ENCODE measurements around the gene GGA1.
A peak's percentile ranks its signal among the peaks of the same experiment; 100 is the strongest.
"Not testable (repeated sequence)": the region's sequence is repeated elsewhere in the genome, so short reads cannot be mapped to it uniquely, and the experiment has no call there.

GGA1 gene

DNA sequence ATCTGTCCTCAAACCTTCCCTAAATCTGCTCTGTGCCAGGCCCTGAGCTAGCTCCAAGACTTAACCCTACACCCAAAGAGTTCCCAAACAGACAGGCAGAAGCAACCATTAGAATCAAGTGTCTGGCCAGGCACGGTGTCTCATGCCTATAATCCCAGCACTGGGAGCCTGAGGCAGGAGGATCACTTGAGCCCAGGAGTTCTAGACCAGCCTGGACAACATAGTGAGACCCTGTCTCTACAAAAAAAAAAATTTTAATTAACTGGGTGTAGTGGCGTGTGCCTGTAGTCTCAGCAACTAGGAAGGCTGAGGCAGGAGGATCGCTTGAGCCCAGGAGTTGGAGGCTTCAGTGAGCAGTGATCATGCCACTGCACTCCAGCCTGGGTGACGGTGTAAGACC is 47.9 kb downstream of the GGA1 start:
- not testable (repeated sequence) for DNase-seq

DNA sequence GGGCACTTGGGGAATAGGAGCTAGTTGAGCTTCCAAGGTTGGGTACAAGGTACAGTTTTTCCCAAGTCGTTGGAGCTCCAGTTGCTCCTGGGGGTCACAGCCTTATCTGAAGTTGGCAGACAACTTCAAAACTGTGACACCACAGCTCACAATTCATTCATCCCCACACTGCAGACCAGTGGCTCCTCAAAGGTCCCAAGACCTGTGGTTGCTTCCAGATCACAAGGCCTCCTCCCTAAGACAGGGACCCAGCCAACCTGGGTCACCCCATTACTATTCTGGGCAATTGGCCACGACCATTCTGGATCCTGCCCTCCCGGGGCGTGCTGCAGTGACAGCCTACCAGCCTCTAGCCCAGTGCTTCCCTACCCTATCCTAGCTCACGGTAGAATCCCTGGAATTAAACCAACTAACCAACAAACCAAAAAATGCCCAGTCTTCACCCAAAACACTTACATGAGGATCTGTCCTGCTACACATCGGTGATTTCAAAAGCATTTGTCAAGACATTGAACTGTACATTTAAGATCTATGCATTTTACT is 49.0 kb downstream of the GGA1 start:
- peak in 1 of 2 experiments; percentile 39 for DNase-seq

DNA sequence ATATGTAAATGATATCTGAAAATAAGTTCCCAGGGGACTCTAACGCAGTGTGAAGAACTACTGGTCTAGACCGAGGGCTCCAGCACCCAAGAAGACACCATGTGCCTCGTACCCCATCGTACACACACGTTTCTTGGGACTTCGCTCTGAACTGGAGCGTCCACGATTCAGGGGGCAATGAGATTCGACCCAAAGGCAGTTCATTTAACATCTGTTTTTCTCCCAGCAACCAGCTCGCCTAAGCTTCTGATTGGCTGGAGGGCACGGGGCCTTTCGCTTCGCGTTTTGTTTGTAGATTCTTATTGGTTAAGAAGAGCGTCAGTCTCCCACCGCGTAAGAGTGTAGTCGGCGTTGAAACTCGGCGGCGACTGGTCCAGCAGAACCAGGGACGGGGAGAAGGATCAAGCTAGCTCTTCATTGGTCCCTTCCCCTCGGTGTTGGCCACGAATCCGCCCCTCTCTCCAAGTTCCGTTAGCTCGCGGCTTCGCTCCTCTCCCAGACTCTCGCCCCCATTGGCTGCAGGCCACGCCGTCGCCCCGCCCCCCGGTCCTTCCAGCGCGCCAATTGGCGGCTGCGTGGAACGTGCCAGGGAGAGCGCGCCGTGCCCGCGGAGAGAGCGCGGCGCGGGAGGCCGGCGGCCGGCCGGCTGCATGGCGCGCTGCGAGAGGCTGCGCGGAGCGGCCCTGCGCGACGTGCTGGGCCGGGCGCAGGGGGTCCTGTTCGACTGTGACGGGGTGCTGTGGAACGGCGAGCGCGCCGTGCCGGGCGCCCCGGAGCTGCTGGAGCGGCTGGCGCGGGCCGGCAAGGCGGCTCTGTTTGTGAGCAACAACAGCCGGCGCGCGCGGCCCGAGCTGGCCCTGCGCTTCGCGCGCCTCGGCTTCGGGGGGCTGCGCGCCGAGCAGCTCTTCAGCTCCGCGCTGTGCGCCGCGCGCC is 49.8 kb downstream of the GGA1 start, which contains the start of gene PDXP:
TSS of gene PDXP (plus strand) at position 591 of the 933 bp plus-strand sequence. CDS start at position 651, 60 bp downstream.
- peak; percentile 98 for DNase-seq

DNA sequence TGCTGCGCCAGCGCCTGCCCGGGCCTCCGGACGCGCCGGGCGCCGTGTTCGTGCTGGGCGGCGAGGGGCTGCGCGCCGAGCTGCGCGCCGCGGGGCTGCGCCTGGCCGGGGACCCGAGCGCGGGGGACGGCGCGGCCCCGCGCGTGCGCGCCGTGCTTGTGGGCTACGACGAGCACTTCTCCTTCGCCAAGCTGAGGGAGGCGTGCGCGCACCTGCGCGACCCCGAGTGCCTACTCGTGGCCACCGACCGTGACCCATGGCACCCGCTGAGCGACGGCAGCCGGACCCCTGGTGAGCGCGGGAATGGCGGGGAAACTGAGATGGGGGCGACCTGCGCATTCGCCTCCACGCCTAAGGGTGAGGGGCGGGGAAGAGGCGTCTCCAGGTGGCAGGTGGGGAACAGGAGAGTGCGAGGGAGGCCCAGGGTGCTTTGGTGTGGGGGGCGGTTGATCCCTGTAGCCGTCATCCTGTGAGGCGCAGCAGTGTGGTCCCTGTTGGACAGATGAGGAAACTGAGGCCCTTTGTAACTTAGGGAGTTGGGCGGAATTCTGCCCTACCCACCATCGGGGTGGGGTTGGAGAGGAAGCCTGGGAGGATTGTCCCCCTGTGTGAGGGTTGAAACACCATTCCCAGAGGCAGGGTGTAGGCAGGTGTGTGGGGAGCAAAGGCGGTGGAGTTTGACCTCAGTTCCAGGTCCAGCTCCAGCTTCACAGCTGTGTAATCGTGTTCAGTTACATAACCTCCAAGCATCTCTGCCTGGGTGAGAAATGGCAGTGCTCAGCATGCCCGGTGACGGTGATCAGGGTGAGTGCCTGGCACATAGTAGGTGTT is 50.6 kb downstream of the GGA1 start:
- DNase-seq, result peak in 1 of 2 experiments; percentile 42

DNA sequence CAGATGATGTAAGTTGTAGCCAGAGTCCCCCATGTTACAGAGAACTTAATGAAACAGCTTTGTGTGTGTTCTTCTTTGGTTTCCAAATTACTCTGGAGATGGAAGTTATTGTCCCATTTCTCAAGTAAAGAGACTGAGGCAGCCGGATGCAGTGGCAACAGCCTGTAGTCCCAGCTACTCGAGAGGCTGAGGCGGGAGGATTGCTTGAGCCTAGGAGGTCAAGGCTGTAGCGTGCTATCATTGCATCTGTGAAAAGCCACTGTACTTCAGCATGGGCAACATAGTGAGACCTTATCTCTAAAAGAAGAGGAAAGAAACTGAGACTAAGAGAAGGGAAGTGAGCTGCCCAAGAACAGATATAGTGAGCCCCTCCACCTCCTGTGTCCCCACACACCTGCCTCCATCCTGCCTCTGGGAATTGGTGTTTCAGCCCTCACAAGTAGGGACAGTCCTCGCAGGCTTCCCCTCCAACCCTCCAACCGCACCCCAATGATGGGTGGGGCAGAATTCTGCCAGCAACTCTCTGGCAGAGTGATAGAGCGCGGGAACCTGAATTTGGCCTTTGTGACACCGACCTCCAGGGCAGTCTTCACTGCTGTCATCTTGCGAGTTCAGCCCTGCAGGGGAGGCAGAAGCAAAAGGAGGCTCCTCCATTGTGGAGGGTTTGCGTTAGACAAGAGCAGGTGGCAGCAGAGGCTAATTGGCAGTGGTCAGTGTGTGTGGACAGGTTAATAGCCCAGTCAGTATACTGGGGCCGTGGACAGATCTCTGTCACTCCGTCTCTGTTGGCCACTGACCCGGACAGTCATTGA is 51.5 kb downstream of the GGA1 start:
- no peak for DNase-seq

DNA sequence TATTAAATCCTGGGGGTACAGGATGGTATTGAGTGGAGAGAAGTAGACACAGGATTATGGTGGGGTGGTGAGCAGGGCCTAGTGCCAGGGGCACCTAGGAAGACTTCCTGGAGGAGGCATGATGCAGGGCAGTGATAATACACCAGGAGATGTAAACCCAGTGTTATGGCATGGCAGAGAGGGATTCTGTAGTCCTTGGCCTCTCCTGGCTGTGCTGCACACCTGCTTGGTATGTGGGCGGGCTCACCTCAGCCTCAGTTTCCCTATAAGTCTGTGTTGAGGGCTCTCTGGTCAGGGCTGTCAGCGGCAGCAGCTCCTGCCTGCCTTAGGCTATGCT is 52.0 kb downstream of the GGA1 start:
- DNase-seq, result no peak

DNA sequence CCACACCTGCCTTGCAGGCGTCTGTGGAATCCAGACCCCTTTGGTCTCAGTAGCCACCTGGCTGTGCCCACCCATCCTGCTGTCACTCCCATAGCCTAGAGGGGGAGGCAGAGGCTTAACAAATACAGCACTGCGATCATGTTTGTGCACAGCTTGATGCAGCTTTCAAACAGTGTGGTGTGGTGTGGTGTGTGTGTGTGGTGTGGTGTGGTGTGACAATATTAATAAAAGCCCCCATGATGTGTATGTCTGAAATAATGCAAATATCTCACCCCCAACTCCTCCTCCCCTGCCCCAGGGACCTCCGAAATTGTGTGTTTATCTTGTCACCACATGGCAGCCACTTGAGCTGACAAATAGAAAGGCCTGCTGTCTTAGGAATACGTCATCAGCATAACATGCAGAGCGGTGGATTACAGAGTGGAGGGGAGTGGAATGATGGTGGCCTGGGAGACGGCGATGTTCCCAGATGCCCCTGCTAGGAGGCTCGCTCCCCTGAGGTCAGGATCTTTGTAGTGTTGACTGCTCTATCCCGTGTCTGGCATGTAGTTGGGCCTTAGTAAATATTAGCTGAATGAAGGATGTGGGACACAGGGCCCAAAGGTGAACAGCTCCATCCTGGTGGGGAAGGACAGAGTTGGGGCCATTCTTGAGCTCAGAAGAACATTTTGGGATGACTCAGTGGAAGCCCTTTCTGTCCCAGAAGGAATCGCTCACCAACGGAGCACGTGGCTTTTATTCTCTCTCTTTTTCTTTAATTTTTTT is 52.7 kb downstream of the GGA1 start:
- DNase-seq, result no peak

DNA sequence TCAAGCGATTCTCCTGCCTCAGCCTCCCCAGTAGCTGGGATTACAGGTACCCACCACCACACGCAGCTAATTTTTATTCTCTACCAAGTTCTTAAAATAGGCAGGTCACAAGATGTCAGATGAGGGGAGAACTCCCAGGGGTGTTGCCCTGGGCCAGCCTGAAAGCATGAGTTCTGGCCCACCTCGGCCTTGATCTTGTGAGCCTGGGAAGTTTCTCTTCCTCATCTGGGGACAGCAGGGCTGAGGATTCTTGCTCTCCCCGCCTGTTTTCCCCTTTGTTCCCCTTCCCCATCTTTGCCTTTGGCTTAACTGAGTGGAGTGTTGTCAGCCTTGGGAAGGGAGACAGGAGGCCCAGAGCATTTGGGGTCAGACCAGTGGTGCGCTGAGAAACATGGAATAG is 53.4 kb downstream of the GGA1 start:
- no peak for DNase-seq

DNA sequence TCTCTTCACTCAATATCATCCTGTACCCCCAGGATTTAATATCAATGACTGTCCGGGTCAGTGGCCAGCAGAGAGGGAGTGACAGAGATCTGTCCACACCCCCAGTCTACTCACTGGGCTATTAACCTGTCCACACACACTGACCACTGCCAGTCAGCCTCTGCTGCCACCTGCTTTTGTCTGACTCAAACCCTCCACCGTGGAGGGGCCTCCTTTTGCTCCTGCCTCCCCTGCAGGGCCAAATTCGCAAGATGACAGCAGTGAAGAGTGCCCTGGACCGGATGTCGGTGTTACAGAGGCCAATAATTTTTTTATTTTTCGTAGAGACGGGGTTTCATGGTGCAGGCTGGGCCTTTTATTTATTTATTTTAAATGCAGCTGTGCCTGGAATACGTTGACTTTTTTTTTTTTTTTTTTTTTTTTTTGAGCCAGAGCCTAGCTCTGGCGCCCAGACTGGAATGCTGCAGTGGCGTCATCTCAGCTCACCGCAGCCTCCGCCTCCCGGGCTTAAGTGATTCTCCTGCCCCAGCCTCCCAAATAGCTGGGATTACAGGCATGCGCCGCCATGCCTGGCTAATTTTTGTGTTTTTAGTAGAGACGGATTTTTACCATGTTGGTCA is 55.0 kb downstream of the GGA1 start:
- DNase-seq, result no peak

DNA sequence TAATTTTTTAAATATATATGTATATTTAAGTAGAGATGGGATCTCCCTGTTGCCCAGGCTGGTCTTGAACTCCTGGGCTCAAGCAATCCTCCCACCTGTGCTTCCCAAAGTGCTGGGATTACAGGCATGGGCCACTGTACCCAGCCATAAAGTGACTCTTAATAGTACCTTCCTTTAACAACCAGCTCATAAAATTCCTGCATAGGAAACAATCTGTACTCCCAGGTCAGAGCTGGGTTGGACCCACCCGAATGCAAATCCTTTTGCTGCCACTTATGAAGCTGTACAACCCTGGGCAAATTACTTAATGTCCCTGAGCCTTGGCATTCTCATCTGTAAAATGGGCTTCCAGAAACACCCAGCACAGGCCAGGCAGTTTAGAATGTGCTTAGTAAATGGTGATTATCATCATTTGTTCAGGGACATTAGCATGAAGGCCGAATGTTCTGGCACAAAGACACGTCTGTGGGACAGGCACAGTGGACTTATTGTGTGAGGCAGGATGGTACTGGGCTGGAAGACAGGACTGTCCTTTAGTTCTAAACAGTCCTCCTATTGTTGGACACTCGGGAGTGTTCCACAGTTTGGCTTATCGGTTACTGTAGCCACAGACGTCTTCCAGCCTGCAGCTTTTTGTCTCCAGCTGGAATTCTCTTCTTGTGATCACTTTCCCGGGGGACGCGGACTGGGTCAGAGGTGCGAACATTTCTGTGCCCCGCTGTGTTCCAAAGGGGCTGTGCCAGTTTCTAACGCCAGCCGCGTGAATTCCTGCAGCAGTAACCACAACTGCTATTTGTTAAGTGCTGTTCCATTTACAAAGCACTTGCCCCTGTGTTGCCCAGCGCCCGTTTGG is 55.8 kb downstream of the GGA1 start:
- DNase-seq, result no peak

DNA sequence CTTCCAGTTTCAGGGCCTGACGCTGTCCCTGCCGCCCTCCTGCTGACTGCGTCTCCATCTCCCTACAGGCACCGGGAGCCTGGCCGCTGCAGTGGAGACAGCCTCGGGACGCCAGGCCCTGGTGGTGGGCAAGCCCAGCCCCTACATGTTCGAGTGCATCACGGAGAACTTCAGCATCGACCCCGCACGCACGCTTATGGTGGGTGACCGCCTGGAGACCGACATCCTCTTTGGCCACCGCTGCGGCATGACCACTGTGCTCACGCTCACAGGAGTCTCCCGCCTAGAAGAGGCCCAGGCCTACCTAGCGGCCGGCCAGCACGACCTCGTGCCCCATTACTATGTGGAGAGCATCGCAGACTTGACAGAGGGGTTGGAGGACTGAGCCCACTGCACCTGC is 56.9 kb downstream of the GGA1 start:
- DNase-seq, result no peak

DNA sequence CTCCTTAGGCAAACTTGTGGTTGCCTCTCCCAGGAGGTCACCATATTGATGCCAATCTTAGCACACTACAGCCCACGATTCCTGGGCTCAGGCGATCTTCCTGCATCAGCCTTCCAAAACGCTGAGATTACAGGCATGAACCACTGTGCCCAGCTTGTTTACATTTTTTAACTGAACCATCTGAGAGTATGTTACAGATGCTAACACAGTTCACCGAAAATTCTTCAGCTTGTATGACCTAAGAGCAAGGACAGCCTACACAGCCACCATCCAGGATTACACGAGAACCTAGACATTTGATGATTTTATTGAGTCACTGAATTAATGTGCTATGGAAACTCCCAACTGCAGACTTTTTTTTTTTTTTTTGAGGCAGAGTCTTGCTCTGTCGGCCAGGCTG is 61.0 kb downstream of the GGA1 start:
- DNase-seq, result no peak

DNA sequence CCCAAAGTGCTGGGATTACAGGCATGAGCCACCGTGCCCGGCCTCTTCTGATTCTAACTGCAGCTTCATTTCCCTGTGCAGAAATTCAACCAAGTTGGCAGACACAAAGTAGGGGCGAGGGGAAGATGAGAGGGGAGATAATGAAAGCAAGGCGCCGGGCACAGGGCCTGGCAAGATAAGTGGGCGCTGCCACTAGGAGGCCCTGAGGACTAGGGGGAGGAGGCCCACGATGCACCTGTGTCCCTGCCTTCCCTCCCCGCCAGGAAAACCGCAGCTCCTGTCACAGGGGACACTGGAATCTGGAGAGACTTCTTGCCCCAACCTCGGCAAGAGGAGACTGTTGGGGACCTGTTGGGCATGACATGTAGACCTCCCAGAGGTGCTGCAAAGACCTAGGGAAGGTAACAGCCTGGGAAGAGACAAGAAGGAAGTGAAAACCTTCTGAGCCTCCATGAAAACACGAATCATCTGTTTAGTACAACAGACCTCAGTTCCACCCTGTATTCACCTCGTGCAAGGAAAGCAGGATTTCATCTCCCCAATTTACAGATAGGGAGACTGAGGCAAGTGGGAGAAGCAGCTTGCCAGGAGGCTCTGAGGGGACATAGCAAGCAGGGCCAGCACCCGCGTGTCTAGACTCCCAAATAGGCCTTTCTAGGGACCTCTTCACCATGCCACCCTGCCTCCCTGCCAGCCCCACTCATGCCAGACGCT is 63.7 kb downstream of the GGA1 start:
- no peak for DNase-seq

DNA sequence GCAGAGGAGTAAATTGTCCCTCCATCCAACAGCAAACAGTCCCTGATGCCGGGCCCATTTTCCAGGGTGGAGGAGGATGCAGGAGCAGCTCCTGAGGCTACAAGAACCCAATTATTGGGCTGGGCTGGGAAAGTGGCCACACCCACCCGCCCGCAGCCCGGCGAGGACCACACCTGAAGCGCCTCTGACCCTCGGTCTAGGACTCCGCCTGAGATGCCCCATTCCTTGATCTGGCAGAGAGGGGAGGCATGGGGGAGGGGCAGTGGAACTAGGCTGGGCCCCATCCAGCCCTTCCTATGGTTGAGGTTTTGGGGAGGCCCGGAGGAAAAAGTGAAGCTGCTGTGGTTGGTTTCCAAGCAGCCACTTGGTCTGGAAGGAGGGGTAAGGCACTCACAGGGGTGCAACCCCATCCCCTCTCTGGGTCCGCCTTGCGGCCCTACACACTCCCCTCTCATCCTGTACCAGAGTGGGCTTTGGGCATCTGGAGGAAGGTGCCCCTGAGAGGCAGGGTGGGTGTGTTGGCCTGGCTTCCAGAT is 64.4 kb downstream of the GGA1 start:
- DNase-seq, result no peak

DNA sequence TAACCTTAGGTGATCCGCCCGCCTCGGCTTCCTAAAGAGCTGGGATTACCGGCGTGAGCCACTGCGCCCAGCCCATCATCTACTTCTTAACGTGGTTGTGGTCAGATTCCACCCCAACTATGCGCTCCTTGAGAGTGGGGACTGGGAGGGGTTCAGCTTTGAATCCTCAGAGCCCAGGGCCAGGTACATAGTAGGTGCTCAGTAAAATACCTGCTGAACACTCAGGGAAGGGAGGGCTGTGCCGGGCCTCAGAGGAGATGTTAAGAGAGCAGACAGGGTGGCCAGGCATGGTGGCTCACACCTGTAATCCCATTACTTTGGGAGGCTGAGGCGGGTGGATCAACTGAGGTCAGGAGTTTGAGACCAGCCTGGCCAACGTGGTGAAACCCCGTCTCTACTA is 65.6 kb downstream of the GGA1 start:
- no peak for DNase-seq

DNA sequence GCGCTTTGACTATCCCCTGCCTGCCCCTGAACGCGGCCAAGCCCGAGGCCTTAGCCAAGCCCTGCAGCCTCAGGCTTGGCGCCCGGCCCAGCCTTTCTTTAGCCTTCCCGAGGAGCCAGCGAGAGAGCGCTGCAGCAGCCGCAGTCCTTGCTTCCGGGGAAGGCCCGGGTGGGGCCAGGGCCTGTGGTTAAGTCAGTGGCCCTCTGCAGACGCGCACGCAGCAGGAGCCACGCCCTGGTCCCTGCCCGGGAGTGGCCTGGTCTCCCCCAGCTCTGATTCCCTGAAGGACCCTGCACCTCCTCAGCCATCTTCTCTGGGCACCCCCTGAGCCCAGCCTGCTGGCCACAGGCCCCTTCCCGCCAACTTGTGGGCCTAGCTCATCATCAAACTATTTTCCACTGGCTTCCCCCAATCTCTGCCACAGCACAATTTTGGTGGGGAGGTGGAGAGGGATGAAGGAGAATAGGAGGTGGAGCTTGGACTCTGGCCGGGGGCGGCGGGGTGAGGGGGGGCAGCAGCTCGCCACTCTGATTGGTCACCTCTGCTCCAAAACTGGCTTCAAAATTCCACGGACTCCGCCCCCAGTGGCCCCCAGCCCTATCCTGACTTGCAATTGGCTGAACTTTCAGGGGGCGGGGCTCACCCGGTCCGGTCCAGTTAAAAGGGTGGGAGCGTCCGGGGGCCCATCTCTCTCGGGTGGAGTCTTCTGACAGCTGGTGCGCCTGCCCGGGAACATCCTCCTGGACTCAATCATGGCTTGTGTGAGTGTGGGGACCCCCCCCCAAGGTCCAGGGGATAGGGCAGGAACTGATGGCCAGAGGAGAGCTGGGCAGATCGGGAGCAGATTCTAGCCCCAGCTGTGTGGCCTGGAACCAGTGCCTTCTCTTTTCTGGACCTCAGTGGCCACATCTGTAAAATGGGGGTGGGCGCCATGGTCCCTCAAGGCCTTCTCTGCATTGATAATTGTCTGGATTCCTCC is 66.6 kb downstream of the GGA1 start, which contains the start of gene LGALS1:
TSS of gene LGALS1 (plus strand) at position 686 of the 979 bp plus-strand sequence. CDS start at position 753, 67 bp downstream.
- peak in 1 of 2 experiments; percentile 38 for DNase-seq

DNA sequence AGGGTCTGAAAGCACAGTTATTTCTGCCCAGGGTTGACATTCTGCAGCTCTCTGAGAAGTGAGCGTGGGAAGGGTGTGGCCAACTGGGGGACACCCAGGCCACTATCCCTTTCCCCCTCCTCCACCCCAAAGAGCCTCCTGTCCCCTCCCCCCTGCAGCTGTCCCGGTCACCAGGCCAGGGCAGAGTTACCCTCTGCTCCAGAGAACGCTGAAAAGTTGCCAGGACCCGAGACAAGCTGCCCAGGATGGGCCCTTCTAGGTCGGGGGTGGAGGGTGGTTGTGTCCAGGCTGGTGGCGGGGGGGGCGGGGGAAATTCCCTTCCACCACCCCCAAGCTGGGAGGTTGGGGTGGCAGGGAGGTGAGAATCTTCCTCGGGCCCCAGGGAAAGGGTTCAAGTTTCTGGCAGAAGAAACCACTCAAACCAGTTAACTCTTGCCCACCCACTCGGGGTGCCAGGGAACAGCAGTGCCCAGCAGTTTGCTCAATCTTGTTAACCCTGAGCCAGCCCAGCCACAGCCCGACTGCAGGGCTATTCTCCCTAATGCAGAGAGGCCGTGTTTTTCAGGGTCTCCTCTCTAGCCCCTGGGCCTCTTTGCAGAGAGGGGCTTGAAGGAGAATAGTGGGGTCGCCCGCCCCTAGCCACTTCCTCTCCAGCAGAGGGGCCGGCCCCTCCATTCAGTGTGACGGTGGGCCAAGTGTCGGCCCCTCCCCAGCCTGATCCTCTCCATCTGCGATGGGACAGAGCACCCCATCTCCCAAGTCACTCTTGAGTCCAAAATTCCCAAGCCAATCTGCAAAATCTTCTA is 67.5 kb downstream of the GGA1 start:
- no peak for DNase-seq

Data from NCI-H526 (cell line).